GM18505 (cell line): Measurements from ENCODE around the gene ZGRF1.
"Not testable (repeated sequence)": the region's sequence is repeated elsewhere in the genome, so short reads cannot be mapped to it uniquely, and the experiment has no call there.

ENCODE experiments used
- ATAC-seq: cut with Tn5 transposase; IDR thresholded peaks from one replicate; pipeline ENCODE4 v1.9.1; 2021; ENCODE audit not compliant: unreplicated experiment
- POLR2A ChIP-seq: IDR thresholded peaks from 4 replicates; pipeline ENCODE4 v1.6.1; 2011; ENCODE audit warnings: borderline replicate concordance; ENCODE audit not compliant: insufficient read depth, insufficient read length; ENCODE audit errors: extremely low read depth

ZGRF1 gene

GRCh38 chr4:112557676-112558411 is 78.9 kb downstream of the ZGRF1 start:
- TF ChIP-seq POLR2A: no peak
- no peak for ATAC-seq

- ATAC-seq: not testable (repeated sequence)
These were observed 82.4 kb downstream of the ZGRF1 start for GRCh38 chr4:112554271-112554670.

GRCh38 chr4:112552668-112553067 is 84.0 kb downstream of the ZGRF1 start:
- ATAC-seq: no peak
- no peak for TF ChIP-seq POLR2A

- no peak for TF ChIP-seq POLR2A
- no peak for ATAC-seq
These were observed 86.0 kb downstream of the ZGRF1 start for GRCh38 chr4:112550728-112551127.

GRCh38 chr4:112546476-112546875 is 90.2 kb downstream of the ZGRF1 start:
- TF ChIP-seq POLR2A: no peak
- ATAC-seq: no peak

GRCh38 chr4:112545346-112545745 is 91.4 kb downstream of the ZGRF1 start:
- no peak for ATAC-seq
- TF ChIP-seq POLR2A: no peak

GRCh38 chr4:112540695-112541094 is 96.0 kb downstream of the ZGRF1 start:
- no peak for ATAC-seq
- TF ChIP-seq POLR2A: no peak

GRCh38 chr4:112536123-112536522 is 100.6 kb downstream of the ZGRF1 start:
- no peak for TF ChIP-seq POLR2A

GRCh38 chr4:112532267-112532666 is 104.4 kb downstream of the ZGRF1 start:
- ATAC-seq: no peak

More at GRCh38 chr4:112536123-112536522, 100.6 kb downstream of the ZGRF1 start:
- ATAC-seq: no peak

GRCh38 chr4:112531146-112531545 is 105.6 kb downstream of the ZGRF1 start:
- TF ChIP-seq POLR2A: no peak
- no peak for ATAC-seq

More at GRCh38 chr4:112532267-112532666, 104.4 kb downstream of the ZGRF1 start:
- no peak for TF ChIP-seq POLR2A

GRCh38 chr4:112526061-112526460 is 110.6 kb downstream of the ZGRF1 start:
- TF ChIP-seq POLR2A: no peak
- no peak for ATAC-seq

- TF ChIP-seq POLR2A: no peak
- peak; percentile 83 for ATAC-seq
These were observed 112.8 kb downstream of the ZGRF1 start for GRCh38 chr4:112523764-112524505.

GRCh38 chr4:112523008-112523721 is 113.5 kb downstream of the ZGRF1 start:
- peak; percentile 43 for ATAC-seq
- no peak for TF ChIP-seq POLR2A

GRCh38 chr4:112522431-112522830 is 114.3 kb downstream of the ZGRF1 start:
- not testable (repeated sequence) for ATAC-seq
